ENCODE data around the gene MYH11.

MYH11 gene

DNA sequence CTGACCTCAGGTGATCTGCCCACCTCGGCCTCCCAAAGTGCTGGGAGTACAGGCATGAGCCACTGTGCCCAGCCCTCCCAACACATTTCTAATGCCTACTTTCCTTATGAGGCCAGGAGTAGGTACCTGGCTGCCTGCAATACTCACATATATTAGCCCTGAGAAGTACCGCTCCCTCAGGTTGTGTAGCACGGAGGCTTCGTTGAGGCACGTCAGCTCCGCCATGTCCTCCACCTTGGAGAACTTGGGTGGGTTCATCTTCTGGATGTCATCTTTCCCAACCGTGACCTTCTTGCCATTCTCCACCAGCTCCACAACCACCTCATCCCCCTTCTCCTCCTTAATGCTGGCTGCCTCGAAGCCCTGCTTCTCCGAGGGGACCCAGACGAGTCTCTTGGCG, 19.1 kb downstream of the MYH11 start:
- TF ChIP-seq SUZ12 (IDR thresholded peaks at IDR 0.05; ENCODE audit: extremely low read depth, insufficient read depth, insufficient read length) (no peak), YY1 (IDR thresholded peaks at IDR 0.05; ENCODE audit: insufficient read depth, insufficient read length) (no peak), ZNF274 (IDR thresholded peaks at IDR 0.05; ENCODE audit: low read depth, low read length) (no peak)
- H3K36me3 ChIP-seq (ENCODE audit: insufficient read depth, insufficient read length, low read length), result no peaks in the 10 kb centered on the region
- no peak for DNase-seq (ENCODE audit: low read depth, low spot score)

DNA sequence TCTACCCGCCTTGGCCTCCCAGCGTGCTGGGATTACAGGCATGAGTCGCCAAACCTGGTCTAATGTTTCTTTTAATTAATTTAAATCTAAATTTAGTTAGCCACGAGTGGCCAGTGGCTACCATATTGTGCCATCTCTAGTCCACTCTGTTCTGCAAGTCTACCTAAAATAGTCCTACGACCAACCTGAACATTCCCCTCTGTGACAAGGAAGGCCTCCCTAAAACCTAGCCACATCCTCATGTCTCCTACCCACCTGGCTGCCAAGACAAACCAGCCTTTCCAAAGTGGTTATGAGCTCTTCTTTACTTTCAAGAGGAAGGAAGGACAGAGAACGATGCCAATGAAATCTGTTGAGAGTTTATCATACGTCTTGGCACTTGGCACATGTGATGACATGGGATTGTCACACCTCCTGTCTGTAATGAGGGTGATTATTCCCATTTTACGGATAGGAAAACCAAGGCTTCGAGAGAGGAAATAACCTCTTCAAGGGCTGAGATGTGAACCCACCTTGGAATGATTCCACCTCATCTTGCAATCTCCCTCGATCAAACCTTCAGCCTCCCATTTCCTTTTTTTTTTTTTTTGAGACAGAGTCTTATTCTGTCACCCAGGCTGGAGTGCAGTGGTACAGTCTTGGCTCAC, 19.7 kb downstream of the MYH11 start:
- TF ChIP-seq ZNF274 (IDR thresholded peaks at IDR 0.05; ENCODE audit: low read depth, low read length) (no peak), SUZ12 (IDR thresholded peaks at IDR 0.05; ENCODE audit: extremely low read depth, insufficient read depth, insufficient read length) (no peak), YY1 (IDR thresholded peaks at IDR 0.05; ENCODE audit: insufficient read depth, insufficient read length) (no peak)
- Histone ChIP-seq H3K9me3 (ENCODE audit: insufficient read depth, low read length) (no peaks in the 10 kb centered on the region), H3K4me3 (ENCODE audit: insufficient read length, low read depth) (no peak overlapping the region), H3K9ac (ENCODE audit: insufficient read length, low read depth) (no peak overlapping the region), H3K4me1 (ENCODE audit: insufficient read depth, insufficient read length) (no peaks in the 10 kb centered on the region), H3K27me3 (ENCODE audit: insufficient read depth, insufficient read length) (no peaks in the 10 kb centered on the region), H3K36me3 (ENCODE audit: insufficient read depth, insufficient read length, low read length) (no peaks in the 10 kb centered on the region)
- no peak for DNase-seq (ENCODE audit: low read depth, low spot score)

More for the DNA sequence above, 19.1 kb downstream of the MYH11 start:
- Histone ChIP-seq H3K4me3 (ENCODE audit: insufficient read length, low read depth) (no peak overlapping the region), H3K27me3 (ENCODE audit: insufficient read depth, insufficient read length) (no peaks in the 10 kb centered on the region), H3K4me1 (ENCODE audit: insufficient read depth, insufficient read length) (no peaks in the 10 kb centered on the region), H3K9ac (ENCODE audit: insufficient read length, low read depth) (no peak overlapping the region), H3K9me3 (ENCODE audit: insufficient read depth, low read length) (no peaks in the 10 kb centered on the region)

GRCh38 chr16:15836074-15836473, 20.8 kb downstream of the MYH11 start:
- H3K4me1 ChIP-seq (ENCODE audit: insufficient read depth, insufficient read length), result no peaks in the 10 kb centered on the region
- no peak overlapping the region for H3K9ac ChIP-seq (ENCODE audit: insufficient read length, low read depth)
- H3K36me3 ChIP-seq (ENCODE audit: insufficient read depth, insufficient read length, low read length), result no peaks in the 10 kb centered on the region
- no peak for DNase-seq (ENCODE audit: low read depth, low spot score)
- no peak overlapping the region for H3K4me3 ChIP-seq (ENCODE audit: insufficient read length, low read depth)
- no peaks in the 10 kb centered on the region for H3K9me3 ChIP-seq (ENCODE audit: insufficient read depth, low read length)
- no peaks in the 10 kb centered on the region for H3K27me3 ChIP-seq (ENCODE audit: insufficient read depth, insufficient read length)
- no peak for TF ChIP-seq SUZ12 (IDR thresholded peaks at IDR 0.05; ENCODE audit: extremely low read depth, insufficient read depth, insufficient read length)
- TF ChIP-seq YY1 (IDR thresholded peaks at IDR 0.05; ENCODE audit: insufficient read depth, insufficient read length), result no peak
- no peak for TF ChIP-seq ZNF274 (IDR thresholded peaks at IDR 0.05; ENCODE audit: low read depth, low read length)

- DNase-seq (ENCODE audit: low read depth, low spot score), result no peak
- Histone ChIP-seq H3K9ac (ENCODE audit: insufficient read length, low read depth) (no peak overlapping the region), H3K4me3 (ENCODE audit: insufficient read length, low read depth) (no peak overlapping the region), H3K36me3 (ENCODE audit: insufficient read depth, insufficient read length, low read length) (no peaks in the 10 kb centered on the region), H3K9me3 (ENCODE audit: insufficient read depth, low read length) (no peaks in the 10 kb centered on the region), H3K27me3 (ENCODE audit: insufficient read depth, insufficient read length) (no peaks in the 10 kb centered on the region), H3K4me1 (ENCODE audit: insufficient read depth, insufficient read length) (no peaks in the 10 kb centered on the region)
- TF ChIP-seq ZNF274 (IDR thresholded peaks at IDR 0.05; ENCODE audit: low read depth, low read length), result no peak
These were observed 21.5 kb downstream of the MYH11 start for GRCh38 chr16:15835136-15835878.

DNA sequence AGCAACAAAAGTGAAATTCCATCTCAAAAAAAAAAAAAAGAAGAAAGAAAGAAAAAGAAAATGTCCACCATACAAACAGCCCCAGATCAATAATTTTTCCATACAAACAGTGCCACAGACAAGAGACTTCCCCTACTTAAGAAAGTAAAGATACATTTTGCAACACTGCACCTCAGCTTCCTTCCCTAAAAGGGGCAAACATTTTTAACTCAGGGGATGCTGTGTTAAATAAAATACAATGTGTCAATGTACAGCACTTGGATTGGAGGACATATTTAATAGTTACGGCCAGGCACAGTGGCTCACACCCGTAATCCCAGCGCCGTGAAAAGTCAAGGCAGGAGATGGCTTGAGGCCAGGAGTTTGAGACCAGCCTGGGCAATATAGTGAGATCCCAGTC, 22.3 kb downstream of the MYH11 start:
- TF ChIP-seq SUZ12 (IDR thresholded peaks at IDR 0.05; ENCODE audit: extremely low read depth, insufficient read depth, insufficient read length) (no peak), ZNF274 (IDR thresholded peaks at IDR 0.05; ENCODE audit: low read depth, low read length) (no peak), YY1 (IDR thresholded peaks at IDR 0.05; ENCODE audit: insufficient read depth, insufficient read length) (no peak)
- no peak for DNase-seq (ENCODE audit: low read depth, low spot score)
- no peaks in the 10 kb centered on the region for H3K4me1 ChIP-seq (ENCODE audit: insufficient read depth, insufficient read length)

GRCh38 chr16:15833541-15833940, 23.3 kb downstream of the MYH11 start:
- H3K36me3 ChIP-seq (ENCODE audit: insufficient read depth, insufficient read length, low read length), result no peaks in the 10 kb centered on the region
- DNase-seq (ENCODE audit: low read depth, low spot score), result no peak
- H3K27me3 ChIP-seq (ENCODE audit: insufficient read depth, insufficient read length), result no peaks in the 10 kb centered on the region
- H3K4me3 ChIP-seq (ENCODE audit: insufficient read length, low read depth), result no peak overlapping the region
- no peaks in the 10 kb centered on the region for H3K9me3 ChIP-seq (ENCODE audit: insufficient read depth, low read length)
- no peaks in the 10 kb centered on the region for H3K4me1 ChIP-seq (ENCODE audit: insufficient read depth, insufficient read length)
- no peak for TF ChIP-seq SUZ12 (IDR thresholded peaks at IDR 0.05; ENCODE audit: extremely low read depth, insufficient read depth, insufficient read length)
- TF ChIP-seq ZNF274 (IDR thresholded peaks at IDR 0.05; ENCODE audit: low read depth, low read length), result no peak
- no peak for TF ChIP-seq YY1 (IDR thresholded peaks at IDR 0.05; ENCODE audit: insufficient read depth, insufficient read length)
- no peak overlapping the region for H3K9ac ChIP-seq (ENCODE audit: insufficient read length, low read depth)

More for the DNA sequence above, 22.3 kb downstream of the MYH11 start:
- no peak overlapping the region for H3K9ac ChIP-seq (ENCODE audit: insufficient read length, low read depth)
- no peaks in the 10 kb centered on the region for H3K9me3 ChIP-seq (ENCODE audit: insufficient read depth, low read length)
- no peaks in the 10 kb centered on the region for H3K27me3 ChIP-seq (ENCODE audit: insufficient read depth, insufficient read length)
- no peak overlapping the region for H3K4me3 ChIP-seq (ENCODE audit: insufficient read length, low read depth)
- no peaks in the 10 kb centered on the region for H3K36me3 ChIP-seq (ENCODE audit: insufficient read depth, insufficient read length, low read length)

DNA sequence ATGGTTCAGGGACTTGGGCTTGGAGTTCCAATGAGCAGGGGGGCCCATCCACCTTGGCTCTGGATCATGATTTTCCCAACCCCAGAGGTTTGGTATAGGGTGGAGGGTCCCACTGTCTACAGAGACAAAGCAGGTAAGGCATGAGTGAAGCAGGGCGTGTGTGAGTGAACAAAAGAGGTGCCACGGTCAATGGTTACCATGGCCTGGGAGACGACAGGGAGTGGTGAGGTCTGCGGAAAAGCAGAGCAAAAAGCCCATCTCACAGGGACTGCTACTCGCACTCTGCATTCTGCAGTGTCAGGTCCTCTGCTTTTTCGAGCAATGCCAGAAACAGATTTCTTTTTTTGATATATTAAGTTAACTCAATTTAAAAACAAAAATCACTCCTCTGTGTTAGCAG, 24.6 kb downstream of the MYH11 start:
- H3K4me1 ChIP-seq (ENCODE audit: insufficient read depth, insufficient read length), result no peaks in the 10 kb centered on the region
- H3K9ac ChIP-seq (ENCODE audit: insufficient read length, low read depth), result no peak overlapping the region
- no peak overlapping the region for H3K4me3 ChIP-seq (ENCODE audit: insufficient read length, low read depth)
- no peak for DNase-seq (ENCODE audit: low read depth, low spot score)
- no peaks in the 10 kb centered on the region for H3K27me3 ChIP-seq (ENCODE audit: insufficient read depth, insufficient read length)
- H3K36me3 ChIP-seq (ENCODE audit: insufficient read depth, insufficient read length, low read length), result no peaks in the 10 kb centered on the region
- TF ChIP-seq YY1 (IDR thresholded peaks at IDR 0.05; ENCODE audit: insufficient read depth, insufficient read length) (no peak), ZNF274 (IDR thresholded peaks at IDR 0.05; ENCODE audit: low read depth, low read length) (no peak), SUZ12 (IDR thresholded peaks at IDR 0.05; ENCODE audit: extremely low read depth, insufficient read depth, insufficient read length) (no peak)
- H3K9me3 ChIP-seq (ENCODE audit: insufficient read depth, low read length), result no peaks in the 10 kb centered on the region
